GM21367 (cell line): Measurements from ENCODE around the gene ANKRD40.
"Not testable (repeated sequence)": the region's sequence is repeated elsewhere in the genome, so short reads cannot be mapped to it uniquely, and the experiment has no call there.

Source experiments
- ATAC-seq: cut with Tn5 transposase; IDR thresholded peaks from one replicate; pipeline ENCODE4 v1.9.1; 2021; ENCODE audit not compliant: unreplicated experiment

Gene ANKRD40

GRCh38 chr17:50707289-50708049 lies at the start of gene ANKRD40:
Gene ANKRD40, minus strand, starts transcription at chr17:50707914. Its CDS starts 260 bp downstream, at chr17:50707654.
- ATAC-seq: peak; percentile 60

GRCh38 chr17:50754521-50754920 lies 46.8 kb upstream of the ANKRD40 start:
- no peak for ATAC-seq

- no peak for ATAC-seq
These were observed 41.5 kb upstream of the ANKRD40 start for GRCh38 chr17:50749245-50749644.

GRCh38 chr17:50745631-50746030 lies 37.9 kb upstream of the ANKRD40 start:
- no peak for ATAC-seq

- no peak for ATAC-seq
These were observed 31.4 kb upstream of the ANKRD40 start for GRCh38 chr17:50739098-50739497.

GRCh38 chr17:50737118-50737698 lies 29.5 kb upstream of the ANKRD40 start:
- no peak for ATAC-seq

GRCh38 chr17:50735287-50735686 lies 27.6 kb upstream of the ANKRD40 start:
- no peak for ATAC-seq

GRCh38 chr17:50731575-50732460 lies 24.1 kb upstream of the ANKRD40 start:
- ATAC-seq: no peak

GRCh38 chr17:50728881-50729765 lies 21.4 kb upstream of the ANKRD40 start:
- ATAC-seq: no peak

- ATAC-seq: no peak
These were observed 20.4 kb upstream of the ANKRD40 start for GRCh38 chr17:50728112-50728429.

- no peak for ATAC-seq
These were observed 18.3 kb upstream of the ANKRD40 start for GRCh38 chr17:50725769-50726655.

GRCh38 chr17:50724622-50725021 lies 16.9 kb upstream of the ANKRD40 start:
- not testable (repeated sequence) for ATAC-seq

GRCh38 chr17:50722746-50723145 lies 15.0 kb upstream of the ANKRD40 start:
- ATAC-seq: no peak

GRCh38 chr17:50721194-50722010 lies 13.7 kb upstream of the ANKRD40 start:
- no peak for ATAC-seq

- ATAC-seq: no peak
These were observed 12.4 kb upstream of the ANKRD40 start for GRCh38 chr17:50719924-50720794.

GRCh38 chr17:50719144-50719923 lies 11.6 kb upstream of the ANKRD40 start, which contains the start of gene LUC7L3:
Gene LUC7L3, plus strand, starts transcription at chr17:50719603. Its CDS starts 130 bp downstream, at chr17:50719733.
- ATAC-seq: peak; percentile 79

- ATAC-seq: no peak
These were observed 7.8 kb upstream of the ANKRD40 start for GRCh38 chr17:50715471-50715870.
